ENCODE data around the gene GALNT10.

GRCh38 chr5:154274828-154275185, 84.3 kb downstream of the GALNT10 start:
- TF ChIP-seq CTCF (IDR thresholded peaks at IDR 0.05), result no peak
- no peak for TF ChIP-seq POLR2A (IDR thresholded peaks at IDR 0.05)
- no peak for TF ChIP-seq POLR2AphosphoS5 (IDR thresholded peaks at IDR 0.05)
